ENCODE measurements around the gene COQ8B. TPM values are rescaled to one million over a fixed set of nuclear protein-coding genes. Genes with fewer than 3 reads are reported as not detected.
A peak's percentile ranks its signal among the peaks of the same experiment; 100 is the strongest.
"Not testable (repeated sequence)": the region's sequence is repeated elsewhere in the genome, so short reads cannot be mapped to it uniquely, and the experiment has no call there.

COQ8B gene
- total RNA-seq (ENCODE audit: unreplicated experiment), result 49.9 TPM
- long read RNA-seq, partial matches to known transcripts, result 0 of 10 reads
- long read RNA-seq, other reads (novel, unspliced or antisense), result 9 of 10 reads

DNA sequence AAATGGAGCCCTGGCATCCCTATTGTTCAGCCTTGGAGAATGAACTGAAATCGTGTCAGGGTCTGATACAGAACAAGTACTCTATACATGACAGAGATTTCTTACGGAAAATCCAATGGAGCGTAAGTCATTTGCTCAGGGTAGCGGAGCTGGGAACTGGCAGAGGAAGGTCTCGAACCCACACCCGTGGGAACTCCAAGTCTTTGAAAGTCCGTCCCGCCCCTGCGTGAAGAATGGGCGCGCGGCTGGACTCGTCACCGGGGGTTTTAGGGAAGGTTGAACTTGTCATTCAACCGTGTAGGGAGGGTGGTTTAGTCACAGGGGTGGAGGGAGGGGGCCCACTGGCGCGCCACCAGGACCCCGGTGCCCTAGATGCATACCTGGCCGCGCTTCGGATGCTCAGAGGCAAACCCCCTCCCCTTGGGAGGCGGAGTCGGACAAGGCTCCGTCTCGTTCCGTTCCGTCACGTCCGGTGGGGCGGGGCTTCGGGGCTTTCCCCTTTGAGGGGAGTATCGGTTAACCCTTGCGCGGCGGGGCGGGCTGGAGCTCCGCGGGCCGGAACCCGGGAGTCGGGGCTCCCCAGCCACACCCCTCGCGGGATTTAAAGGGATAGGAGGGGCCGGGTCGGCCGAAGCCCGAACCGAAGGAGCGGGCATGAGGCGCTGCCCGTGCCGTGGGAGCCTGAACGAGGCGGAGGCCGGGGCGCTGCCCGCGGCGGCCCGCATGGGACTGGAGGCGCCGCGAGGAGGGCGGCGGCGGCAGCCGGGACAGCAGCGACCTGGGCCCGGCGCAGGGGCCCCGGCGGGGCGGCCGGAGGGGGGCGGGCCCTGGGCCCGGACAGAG is at the start of gene COQ8B, which contains the start of gene ITPKC:
Gene COQ8B, minus strand, starts transcription at position 405 of the 843 bp plus-strand sequence. CDS start 2,254 bp downstream, outside the sequence.
Gene ITPKC, plus strand, starts transcription at position 631 of the 843 bp plus-strand sequence. Its CDS starts 24 bp downstream, at position 655.
- peaks cover 12% of the 10 kb centered on the region for H3K27me3 Mint-ChIP-seq (ENCODE audit: unreplicated experiment)
- DNase-seq, result peak; percentile 100
- H3K4me3 Mint-ChIP-seq (ENCODE audit: unreplicated experiment), result peak within 1 kb of the TSS; percentile 94
- peaks cover 22% of the 10 kb centered on the region for H3K4me1 Mint-ChIP-seq (ENCODE audit: low read depth, unreplicated experiment)
- TF ChIP-seq, protein P1, sequence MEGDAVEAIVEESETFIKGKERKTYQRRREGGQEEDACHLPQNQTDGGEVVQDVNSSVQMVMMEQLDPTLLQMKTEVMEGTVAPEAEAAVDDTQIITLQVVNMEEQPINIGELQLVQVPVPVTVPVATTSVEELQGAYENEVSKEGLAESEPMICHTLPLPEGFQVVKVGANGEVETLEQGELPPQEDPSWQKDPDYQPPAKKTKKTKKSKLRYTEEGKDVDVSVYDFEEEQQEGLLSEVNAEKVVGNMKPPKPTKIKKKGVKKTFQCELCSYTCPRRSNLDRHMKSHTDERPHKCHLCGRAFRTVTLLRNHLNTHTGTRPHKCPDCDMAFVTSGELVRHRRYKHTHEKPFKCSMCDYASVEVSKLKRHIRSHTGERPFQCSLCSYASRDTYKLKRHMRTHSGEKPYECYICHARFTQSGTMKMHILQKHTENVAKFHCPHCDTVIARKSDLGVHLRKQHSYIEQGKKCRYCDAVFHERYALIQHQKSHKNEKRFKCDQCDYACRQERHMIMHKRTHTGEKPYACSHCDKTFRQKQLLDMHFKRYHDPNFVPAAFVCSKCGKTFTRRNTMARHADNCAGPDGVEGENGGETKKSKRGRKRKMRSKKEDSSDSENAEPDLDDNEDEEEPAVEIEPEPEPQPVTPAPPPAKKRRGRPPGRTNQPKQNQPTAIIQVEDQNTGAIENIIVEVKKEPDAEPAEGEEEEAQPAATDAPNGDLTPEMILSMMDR (IDR thresholded peaks at IDR 0.05; ENCODE audit: partially characterized antibody, unreplicated experiment), result no peak
- H3K9me3 Mint-ChIP-seq (ENCODE audit: unreplicated experiment), result peaks cover 16% of the 10 kb centered on the region
- peak within 1 kb of the TSS; percentile 87 for H3K27ac Mint-ChIP-seq (ENCODE audit: unreplicated experiment)
- H3K36me3 Mint-ChIP-seq (ENCODE audit: unreplicated experiment), result peaks cover under 1% of the 10 kb centered on the region

DNA sequence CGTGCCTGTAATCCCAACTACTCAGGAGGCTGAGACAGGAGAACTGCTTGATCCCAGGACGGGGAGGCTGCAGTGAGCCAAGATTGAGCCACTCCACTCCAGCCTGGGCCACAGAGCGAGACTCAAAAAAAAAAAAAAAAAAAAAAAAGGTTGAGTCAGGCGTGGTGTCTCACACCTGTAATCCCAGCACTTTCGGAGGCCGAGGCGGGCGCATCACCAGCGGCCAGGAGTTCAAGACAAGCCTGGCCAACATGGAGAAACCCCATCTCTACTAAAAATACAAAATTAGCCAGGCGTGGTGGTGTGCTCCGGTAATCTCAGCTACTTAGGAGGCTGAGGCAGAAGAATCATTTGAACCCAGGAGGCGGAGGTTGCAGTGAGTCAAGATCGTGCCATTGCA is 49.7 kb upstream of the COQ8B start:
- not testable (repeated sequence) for H3K4me3 Mint-ChIP-seq (ENCODE audit: unreplicated experiment); H3K4me1 Mint-ChIP-seq (ENCODE audit: low read depth, unreplicated experiment); H3K27me3 Mint-ChIP-seq (ENCODE audit: unreplicated experiment); DNase-seq; H3K9me3 Mint-ChIP-seq (ENCODE audit: unreplicated experiment); H3K27ac Mint-ChIP-seq (ENCODE audit: unreplicated experiment)
- H3K36me3 Mint-ChIP-seq (ENCODE audit: unreplicated experiment), result peaks cover 13% of the 10 kb centered on the region

DNA sequence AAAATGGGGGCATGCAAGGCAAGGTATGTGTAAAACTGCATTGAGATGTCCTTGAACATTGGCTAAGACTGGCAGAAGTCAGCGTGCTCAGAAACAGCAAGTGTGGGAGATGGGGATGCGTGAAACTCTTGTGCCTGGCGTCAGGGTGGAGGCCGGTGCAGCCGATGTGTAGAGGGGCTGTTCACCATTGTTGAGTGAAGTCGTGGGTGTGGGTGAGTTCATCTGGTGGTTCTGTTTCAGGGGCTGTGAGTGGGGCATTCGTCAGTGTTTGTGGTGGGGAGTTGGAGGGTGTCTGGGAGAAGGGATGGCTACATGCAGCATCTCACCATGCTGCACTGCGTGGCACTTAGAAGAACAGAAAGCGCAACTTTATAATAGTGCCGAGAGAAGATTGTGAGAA is 47.3 kb upstream of the COQ8B start:
- peaks cover 2% of the 10 kb centered on the region for H3K4me1 Mint-ChIP-seq (ENCODE audit: low read depth, unreplicated experiment)
- peak overlapping the region; percentile 36 for H3K27ac Mint-ChIP-seq (ENCODE audit: unreplicated experiment)
- peaks cover 3% of the 10 kb centered on the region for H3K9me3 Mint-ChIP-seq (ENCODE audit: unreplicated experiment)
- H3K36me3 Mint-ChIP-seq (ENCODE audit: unreplicated experiment), result peaks cover 17% of the 10 kb centered on the region
- no peak for DNase-seq
- peak overlapping the region; percentile 31 for H3K4me3 Mint-ChIP-seq (ENCODE audit: unreplicated experiment)
- H3K27me3 Mint-ChIP-seq (ENCODE audit: unreplicated experiment), result peaks cover 5% of the 10 kb centered on the region
- TF ChIP-seq, protein P1 (IDR thresholded peaks at IDR 0.05; ENCODE audit: partially characterized antibody, unreplicated experiment), result no peak

DNA sequence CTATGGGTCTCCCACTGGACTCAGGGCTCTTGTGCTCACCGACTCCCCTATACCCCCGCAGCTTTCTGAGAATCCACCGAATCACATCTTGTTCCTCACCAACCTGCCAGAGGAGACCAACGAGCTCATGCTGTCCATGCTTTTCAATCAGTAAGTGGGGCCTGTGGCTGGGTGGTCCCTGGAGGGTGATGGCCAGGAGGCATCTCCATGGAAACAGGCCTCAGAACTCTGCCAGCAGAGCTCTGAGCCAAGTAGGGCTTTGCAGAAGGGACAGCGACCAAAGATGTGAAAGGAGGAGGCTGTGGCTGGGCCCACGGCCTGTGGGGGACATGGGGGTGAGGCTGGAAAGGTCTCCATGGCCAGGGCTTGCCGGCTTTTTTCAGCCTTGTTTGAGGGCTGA is 46.8 kb upstream of the COQ8B start:
- Mint-ChIP-seq H3K9me3 (ENCODE audit: unreplicated experiment) (peaks cover 3% of the 10 kb centered on the region), H3K36me3 (ENCODE audit: unreplicated experiment) (peaks cover 17% of the 10 kb centered on the region), H3K4me1 (ENCODE audit: low read depth, unreplicated experiment) (peaks cover 2% of the 10 kb centered on the region), H3K4me3 (ENCODE audit: unreplicated experiment) (no peak overlapping the region), H3K27ac (ENCODE audit: unreplicated experiment) (no peak overlapping the region), H3K27me3 (ENCODE audit: unreplicated experiment) (peaks cover 5% of the 10 kb centered on the region)
- TF ChIP-seq, protein P1 (IDR thresholded peaks at IDR 0.05; ENCODE audit: partially characterized antibody, unreplicated experiment), result no peak
- DNase-seq, result no peak

DNA sequence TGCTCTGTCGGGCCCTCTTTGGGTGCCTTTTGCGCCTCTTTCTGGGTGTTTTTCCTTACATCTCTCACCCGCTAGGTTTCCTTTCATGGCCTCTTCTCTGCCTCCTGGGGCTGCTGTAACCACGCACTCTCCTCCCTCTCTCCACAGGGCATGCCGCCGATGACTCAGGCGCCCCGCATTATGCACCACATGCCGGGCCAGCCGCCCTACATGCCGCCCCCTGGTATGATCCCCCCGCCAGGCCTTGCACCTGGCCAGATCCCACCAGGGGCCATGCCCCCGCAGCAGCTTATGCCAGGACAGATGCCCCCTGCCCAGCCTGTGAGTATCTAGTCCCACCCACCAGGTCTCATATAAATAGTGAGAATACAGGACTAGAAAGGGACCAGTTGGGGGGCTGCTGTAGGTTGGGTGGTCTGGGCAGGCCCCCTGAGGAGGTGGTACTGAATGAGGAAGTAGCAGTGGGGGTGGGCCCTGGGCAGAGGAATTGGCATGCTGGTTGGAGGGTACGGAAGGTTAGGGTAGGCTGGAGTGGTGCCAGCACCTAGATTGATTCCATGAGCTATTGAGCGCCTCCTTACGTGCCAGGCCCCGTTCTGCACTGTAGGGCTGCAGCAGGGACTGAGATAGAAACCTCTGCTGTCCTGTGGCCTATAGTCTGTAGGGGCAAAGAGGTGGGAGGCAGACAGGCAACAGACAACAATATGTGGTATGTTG is 46.2 kb upstream of the COQ8B start:
- TF ChIP-seq, protein P1 (IDR thresholded peaks at IDR 0.05; ENCODE audit: partially characterized antibody, unreplicated experiment), result no peak
- DNase-seq, result no peak
- no peak overlapping the region for H3K27ac Mint-ChIP-seq (ENCODE audit: unreplicated experiment)
- H3K9me3 Mint-ChIP-seq (ENCODE audit: unreplicated experiment), result peaks cover 3% of the 10 kb centered on the region
- no peak overlapping the region for H3K4me3 Mint-ChIP-seq (ENCODE audit: unreplicated experiment)
- H3K4me1 Mint-ChIP-seq (ENCODE audit: low read depth, unreplicated experiment), result peaks cover 2% of the 10 kb centered on the region
- H3K27me3 Mint-ChIP-seq (ENCODE audit: unreplicated experiment), result peaks cover 5% of the 10 kb centered on the region
- H3K36me3 Mint-ChIP-seq (ENCODE audit: unreplicated experiment), result peaks cover 17% of the 10 kb centered on the region
